T-helper 1 cell (primary cell): Measurements from ENCODE around the gene TBL3.
A peak's percentile ranks its signal among the peaks of the same experiment; 100 is the strongest.
"Not testable (repeated sequence)": the region's sequence is repeated elsewhere in the genome, so short reads cannot be mapped to it uniquely, and the experiment has no call there.

Experiments used
- DNase-seq, 5 donors: peaks; one replicate each; pipeline ENCODE4 v3.0.0-alpha.2; 2012 to 2020

The TBL3 gene

DNA sequence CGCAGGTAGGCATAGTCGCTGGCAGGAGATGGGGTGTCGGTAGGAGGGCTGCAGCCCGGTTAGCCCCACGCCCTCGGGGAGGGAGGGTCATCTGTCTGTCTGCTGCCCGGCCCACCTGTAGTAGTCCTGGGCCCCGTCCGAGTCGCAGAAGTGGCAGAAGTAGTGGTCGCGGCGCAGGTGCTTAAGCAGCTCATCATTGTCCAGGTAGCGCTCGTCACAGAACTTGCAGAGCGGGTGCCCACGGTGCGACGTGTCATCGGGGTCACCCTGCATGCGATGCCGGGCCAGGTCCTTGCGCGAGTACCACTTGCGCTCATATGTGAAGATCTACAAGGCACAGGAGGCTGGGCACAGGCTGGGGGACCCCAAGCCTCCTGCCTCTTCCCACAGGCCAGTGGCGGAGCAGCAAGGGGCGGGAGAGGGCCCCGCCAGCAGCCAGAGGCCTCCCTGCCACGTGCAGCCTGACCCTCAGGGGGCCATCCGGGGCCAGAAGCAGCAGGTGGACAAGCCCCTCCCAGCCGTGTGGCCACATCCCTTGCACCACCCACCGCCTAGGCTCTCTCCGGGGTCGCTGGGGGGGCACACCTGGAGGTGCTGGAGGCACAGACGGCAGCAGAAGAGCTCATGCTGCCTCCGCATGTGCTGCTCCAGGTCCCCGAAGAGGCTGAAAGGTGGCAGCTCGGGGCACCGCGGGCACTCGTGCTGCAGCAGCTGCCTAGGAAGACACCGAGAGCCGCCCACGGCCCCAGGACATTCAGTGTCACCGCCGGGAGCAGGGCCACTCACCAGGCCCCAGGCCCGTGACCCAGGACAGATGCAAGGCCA is 30.8 kb downstream of the TBL3 start:
- DNase-seq = no peak

DNA sequence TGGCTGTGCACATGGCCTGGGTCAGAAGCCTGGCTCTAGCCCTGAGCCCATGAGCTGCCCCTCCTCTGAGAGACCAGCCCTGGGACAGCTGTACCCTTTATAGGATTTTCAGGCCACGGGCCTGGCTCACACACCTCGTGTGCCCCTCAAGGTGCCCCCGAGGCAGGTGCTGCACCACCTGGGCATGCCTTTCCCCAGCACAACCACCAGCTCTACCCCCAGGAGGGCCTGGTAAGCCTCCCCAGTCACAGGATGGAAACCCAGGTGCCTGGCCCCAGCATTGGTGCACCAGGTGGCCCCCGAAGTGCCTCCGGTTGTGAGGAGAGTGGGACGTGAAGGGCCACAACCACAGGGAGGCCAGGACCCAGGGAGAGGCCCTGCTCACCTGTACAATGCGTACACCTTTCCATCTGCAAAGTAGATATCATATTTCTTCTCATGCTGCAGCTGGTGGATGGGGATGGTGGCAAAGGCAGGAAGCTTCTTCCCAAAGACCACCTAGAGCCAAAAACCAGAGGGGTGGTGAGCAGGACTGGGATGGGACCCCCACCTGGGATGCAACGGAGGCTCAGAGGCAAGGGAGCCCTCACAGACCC is 31.5 kb downstream of the TBL3 start:
- no peak for DNase-seq

- peak; percentile 66 to 85 (median 83) for DNase-seq
Observed at GRCh38 chr16:2003827-2004641, 32.2 kb downstream of the TBL3 start.

DNA sequence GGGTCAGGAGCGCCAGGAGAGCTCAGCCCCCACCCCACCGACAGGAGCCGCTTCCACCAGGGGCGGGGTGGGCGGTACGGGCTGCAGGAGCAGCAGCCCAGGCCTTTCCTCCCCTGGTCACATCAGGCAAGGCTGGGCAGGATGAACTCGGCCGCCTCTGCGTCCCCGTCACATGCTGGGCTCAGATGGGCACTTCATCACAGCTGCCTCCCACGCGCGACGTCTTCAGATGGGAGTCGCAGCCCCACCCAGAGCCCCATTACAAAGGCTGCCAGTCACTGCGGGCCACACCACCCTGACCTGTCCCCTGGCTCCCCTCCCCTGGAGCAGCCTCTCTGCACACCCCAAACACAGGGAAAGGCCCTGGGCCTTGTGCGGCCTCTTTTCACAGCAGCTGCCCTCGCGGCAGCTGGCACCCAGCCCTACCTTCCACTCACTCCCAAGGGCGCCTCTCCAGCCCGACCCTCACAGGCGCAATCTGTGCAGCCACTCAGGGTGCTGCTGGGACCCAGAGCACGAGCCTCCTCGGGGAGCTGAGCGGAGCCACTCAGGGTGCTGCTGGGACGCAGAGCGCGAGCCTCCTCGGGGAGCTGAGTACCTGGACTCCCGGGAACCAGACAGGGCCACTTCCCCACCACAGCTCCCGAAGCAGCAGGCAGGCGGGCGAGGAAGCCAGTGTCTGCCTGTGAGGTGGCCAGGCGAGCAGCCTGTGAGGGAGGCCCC is 33.1 kb downstream of the TBL3 start:
- DNase-seq = no peak

- no peak for DNase-seq
Observed at GRCh38 chr16:2005646-2006045, 33.8 kb downstream of the TBL3 start.

GRCh38 chr16:2006317-2006716 is 34.5 kb downstream of the TBL3 start:
- no peak for DNase-seq

GRCh38 chr16:2007081-2007836 is 35.4 kb downstream of the TBL3 start:
- no peak for DNase-seq

- DNase-seq = peak in 1 of 5 donors; percentile 37
Observed at GRCh38 chr16:2008009-2008526, 36.2 kb downstream of the TBL3 start.

- peak in 1 of 5 donors; percentile 34 for DNase-seq
Observed at GRCh38 chr16:2008631-2009163, 36.8 kb downstream of the TBL3 start.

DNA sequence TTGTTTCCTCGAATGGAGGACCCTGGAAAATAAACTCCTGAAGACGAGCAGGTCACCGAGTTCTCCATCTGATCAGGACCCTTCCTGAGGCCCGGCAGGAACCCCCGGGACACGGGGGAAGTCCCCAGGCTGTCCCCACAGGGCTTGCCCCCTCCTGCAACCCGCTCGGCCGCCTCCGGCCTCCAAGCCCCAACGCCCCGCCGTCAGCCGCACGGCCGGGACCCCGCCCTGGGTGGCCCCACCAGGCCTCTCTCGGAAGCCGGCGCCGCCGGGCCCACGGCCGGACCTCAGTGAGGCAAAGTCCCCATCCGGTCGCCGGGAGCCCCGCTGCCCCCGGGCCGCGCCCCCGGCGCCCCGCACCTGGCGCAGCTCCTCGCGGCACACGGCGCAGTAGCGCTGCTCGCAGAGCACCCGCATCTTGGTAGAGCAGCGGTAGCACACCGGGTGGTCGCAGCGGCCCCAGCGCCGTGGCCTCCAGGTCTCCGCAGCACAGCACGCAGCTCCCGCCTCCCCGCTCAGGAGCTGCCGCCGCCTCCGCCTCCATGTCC is 37.4 kb downstream of the TBL3 start:
- no peak for DNase-seq

GRCh38 chr16:2009791-2010510 is 38.1 kb downstream of the TBL3 start, which contains the start of gene ZNF598:
ZNF598 (minus strand) TSS chr16:2009821.
- DNase-seq = peak; percentile 62 to 85 (median 71)

DNA sequence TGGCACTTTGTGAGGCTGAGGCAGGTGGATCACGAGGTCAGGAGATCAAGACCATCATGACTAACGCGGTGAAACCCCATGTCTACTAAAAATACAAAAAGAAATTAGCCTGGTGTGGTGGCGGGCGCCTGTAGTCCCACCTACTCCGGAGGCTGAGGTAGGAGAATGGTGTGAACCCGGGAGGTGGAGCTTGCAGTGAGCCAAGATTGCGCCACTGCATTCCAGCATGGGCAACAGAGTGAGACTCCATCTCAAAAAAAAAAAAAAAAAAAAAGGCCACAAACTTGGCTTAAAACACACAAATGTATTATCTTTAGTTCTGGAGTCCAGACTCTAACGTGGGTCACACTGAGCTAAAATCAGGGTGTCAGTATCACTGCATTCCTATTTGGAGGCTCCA is 39.9 kb downstream of the TBL3 start:
- not testable (repeated sequence) for DNase-seq

DNA sequence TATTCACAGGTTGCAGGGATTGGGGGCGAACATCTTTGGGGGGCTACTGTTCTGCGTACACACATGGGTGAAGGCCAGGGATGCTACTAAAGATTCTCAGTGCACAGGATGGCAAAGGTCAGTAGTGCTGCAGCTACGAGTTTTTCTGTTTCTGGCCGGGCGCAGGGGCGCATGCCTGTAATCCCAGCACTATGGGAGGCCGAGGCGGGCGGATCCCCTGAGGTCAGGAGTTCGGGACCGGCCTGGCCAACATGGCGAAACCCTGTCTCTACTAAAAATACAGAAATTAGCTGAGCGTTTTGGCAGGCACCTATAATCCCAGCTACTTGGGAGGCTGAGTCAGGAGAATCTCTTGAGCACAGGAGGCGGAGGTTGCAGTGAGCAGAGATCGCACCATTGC is 41.7 kb downstream of the TBL3 start:
- no peak for DNase-seq

DNA sequence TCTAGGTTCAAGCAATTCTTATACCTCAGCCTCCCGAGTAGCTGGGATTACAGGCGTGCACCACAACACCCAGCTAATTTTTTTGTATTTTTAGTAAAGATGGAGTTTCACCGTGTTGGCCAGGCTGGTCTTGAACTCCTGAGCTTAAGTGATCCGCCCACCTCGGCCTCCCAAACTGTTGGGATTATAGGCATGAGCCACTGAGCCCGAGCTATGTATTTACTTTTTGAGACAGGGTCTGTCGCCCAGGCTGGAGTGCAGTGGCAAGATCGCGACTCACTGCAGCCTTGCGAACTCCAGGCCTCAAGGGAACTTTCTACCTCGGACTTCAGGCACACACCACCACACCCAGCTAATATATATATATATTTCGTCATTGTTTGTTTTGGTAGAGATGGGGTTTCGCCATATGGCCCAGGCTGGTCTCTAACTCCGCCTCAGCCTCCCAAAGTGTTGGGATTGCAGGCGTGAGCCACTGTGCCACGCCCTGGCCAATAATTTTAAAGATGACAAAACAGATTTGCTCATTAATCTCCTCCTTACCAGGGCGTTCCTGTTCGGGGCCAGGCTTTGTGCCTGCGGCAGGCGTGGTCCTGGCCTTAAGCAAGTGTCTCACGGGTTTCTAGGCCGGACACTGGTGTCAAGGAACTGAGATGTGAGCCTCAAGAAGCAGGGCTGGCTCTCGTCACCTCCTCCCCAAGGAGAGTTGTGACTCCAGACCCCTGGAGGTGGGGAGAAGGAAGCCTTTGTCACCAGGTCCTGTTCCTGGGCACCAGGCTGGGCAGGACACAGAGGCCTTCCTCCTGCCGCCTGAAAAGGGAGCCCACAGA is 43.5 kb downstream of the TBL3 start:
- DNase-seq = no peak

DNA sequence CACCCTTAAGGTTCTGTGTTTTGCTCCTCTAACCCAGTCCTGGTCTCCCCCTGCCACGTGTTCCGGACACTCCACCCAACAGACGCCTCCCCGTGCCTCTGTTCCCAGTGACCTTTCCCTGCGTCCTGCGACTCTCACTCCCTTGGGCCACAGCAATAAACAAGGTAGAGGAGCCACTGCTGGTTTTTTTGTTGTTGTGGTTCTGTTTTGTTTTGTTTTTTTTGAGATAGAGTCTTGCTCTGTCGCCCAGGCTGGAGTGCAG is 44.0 kb downstream of the TBL3 start:
- no peak for DNase-seq

- no peak for DNase-seq
Observed at GRCh38 chr16:2016407-2016922, 44.6 kb downstream of the TBL3 start.

DNA sequence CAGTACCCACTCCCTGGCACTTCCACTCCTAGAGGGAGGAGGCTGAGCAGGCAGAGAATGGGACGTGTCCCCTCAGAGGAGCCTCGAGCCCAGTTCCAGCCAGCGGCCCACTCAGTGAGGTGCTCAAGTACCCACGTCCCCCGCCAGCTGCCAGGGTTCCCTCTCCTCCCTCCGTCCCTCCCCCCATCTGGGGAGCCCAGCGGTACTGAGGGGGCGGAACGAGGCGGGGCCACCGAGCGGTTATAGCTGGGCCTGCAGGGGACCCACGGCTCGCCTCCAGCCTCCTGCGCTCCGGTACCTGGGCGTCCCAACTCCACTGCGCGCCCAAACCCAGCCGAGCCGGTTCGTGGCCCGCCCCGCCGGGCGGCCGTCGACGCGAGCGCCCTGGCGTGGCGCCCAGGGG is 47.7 kb downstream of the TBL3 start, which contains the start of gene NPW:
TSS of gene NPW (plus strand) at position 268 of the 403 bp plus-strand sequence.
- no peak for DNase-seq

- DNase-seq = no peak
Observed at GRCh38 chr16:2019921-2020831, 48.3 kb downstream of the TBL3 start.
